ENCODE data around the gene ECI1.

ECI1 gene

DNA sequence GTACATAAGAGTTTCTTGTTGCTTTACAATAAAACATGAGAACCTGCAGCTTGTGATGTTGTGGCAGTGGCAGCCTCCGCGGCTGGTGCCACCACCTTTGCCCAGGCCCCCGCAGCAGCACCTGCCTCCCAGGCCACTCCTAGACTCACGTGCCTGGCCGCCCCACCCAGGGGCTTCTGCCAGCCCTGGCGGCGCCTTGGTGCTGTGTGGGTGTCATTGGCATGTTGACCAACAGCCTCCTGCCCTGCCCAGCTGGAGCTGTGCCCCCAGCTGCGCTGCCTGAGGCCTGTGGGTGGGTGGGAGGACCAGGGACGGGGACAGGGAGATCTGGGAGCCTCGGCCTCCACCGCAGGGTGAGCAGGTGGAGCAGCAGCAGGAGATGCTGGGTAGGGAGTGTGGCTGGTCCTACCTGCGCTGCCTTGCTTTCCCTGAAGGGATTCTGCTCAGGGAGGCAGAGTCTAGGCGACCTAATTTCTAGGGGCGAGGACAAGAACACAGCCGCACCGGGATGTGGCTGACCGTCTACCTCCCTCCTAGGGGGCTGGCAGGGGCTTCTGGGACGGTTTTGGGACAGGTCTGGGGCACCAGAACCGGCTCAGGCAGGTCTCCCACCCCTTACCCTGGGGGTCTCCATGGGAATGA is 15.6 kb downstream of the ECI1 start:
- Histone ChIP-seq H3K4ac (ENCODE audit: low read length) (peak overlapping the region; percentile 66), H2BK120ac (ENCODE audit: low read depth, low read length) (no peak overlapping the region), H2BK12ac (ENCODE audit: low read length) (no peak overlapping the region), H2AFZ (ENCODE audit: low read length) (no peak overlapping the region), H3K18ac (ENCODE audit: low read length) (no peak overlapping the region), H3K4me3 (ENCODE audit: low read length in 2 of 2) (no peak overlapping the region), H3K23ac (ENCODE audit: low read depth, low read length, poor library complexity) (peak overlapping the region; percentile 80), H3K4me2 (ENCODE audit: insufficient read depth, low read length, poor library complexity, severe bottlenecking) (peak overlapping the region; percentile 11), H2BK5ac (ENCODE audit: low read length) (no peak overlapping the region), H3K79me1 (ENCODE audit: low read depth, low read length) (peaks cover 10% of the 10 kb centered on the region), H4K91ac (ENCODE audit: low read depth, low read length, poor library complexity) (no peak overlapping the region), H3K27ac (replicated peaks; ENCODE audit: low read length) (no peak overlapping the region), H3K4me1 (ENCODE audit: control insufficient read depth in 2 of 2, insufficient read depth in 1 of 2, low read depth in 1 of 2, low read length in 2 of 2) (peaks cover 0 to 16% of the 10 kb centered on the region in 2 donors), H3K14ac (ENCODE audit: low read length) (peak overlapping the region; percentile 56), H3K9ac (ENCODE audit: low read depth, low read length, poor library complexity) (peak overlapping the region; percentile 72), H3K36me3 (replicated peaks in 1 of 2; ENCODE audit: control insufficient read depth in 2 of 2, insufficient read depth in 2 of 2, low read length in 2 of 2) (peaks cover 29 to 79% of the 10 kb centered on the region in 2 donors), H2AK5ac (ENCODE audit: low read depth, low read length) (no peak overlapping the region), H3K27me3 (ENCODE audit: control insufficient read depth in 3 of 3, insufficient read depth in 3 of 3, low read depth in 1 of 3, low read length in 3 of 3) (peaks cover 0 to 22% (median 7%) of the 10 kb centered on the region in 3 experiments), H4K8ac (ENCODE audit: low read depth, low read length) (peak overlapping the region; percentile 3), H3K9me3 (replicated peaks in 1 of 2; ENCODE audit: control insufficient read depth in 2 of 2, insufficient read depth in 1 of 2, low read depth in 1 of 2, low read length in 2 of 2) (peaks cover 0 to 1% of the 10 kb centered on the region in 2 donors), H2BK15ac (ENCODE audit: low read length) (no peak overlapping the region)
- DNase-seq (ENCODE audit: low spot score) = no peak
- no CpG with 5 or more reads among the region's 19 CpGs for WGBS, 2 donors (ENCODE audit: extremely low coverage in 2 of 2, insufficient read length in 2 of 2, insufficient replicate concordance in 1 of 2)

DNA sequence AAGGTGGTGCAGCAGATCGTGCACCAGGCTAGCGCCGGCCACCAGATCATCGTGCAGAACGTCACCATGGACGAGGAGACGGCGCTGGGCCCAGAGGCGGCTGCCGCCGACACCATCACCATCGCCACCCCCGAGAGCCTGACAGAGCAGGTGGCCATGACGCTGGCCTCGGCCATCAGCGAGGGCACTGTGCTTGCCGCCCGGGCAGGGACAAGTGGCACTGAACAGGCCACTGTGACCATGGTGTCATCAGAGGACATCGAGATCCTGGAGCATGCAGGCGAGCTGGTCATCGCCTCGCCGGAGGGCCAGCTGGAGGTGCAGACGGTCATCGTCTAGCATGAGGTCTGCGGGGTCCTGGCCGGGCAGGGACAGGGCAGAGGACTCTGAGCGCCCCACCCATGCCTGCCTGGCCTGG is 16.1 kb downstream of the ECI1 start:
- Histone ChIP-seq H2BK12ac (ENCODE audit: low read length) (peak overlapping the region; percentile 10), H4K8ac (ENCODE audit: low read depth, low read length) (no peak overlapping the region), H3K9ac (ENCODE audit: low read depth, low read length, poor library complexity) (peak overlapping the region; percentile 44), H2BK120ac (ENCODE audit: low read depth, low read length) (no peak overlapping the region), H3K27me3 (ENCODE audit: control insufficient read depth in 3 of 3, insufficient read depth in 3 of 3, low read depth in 1 of 3, low read length in 3 of 3) (peaks cover 0 to 22% (median 7%) of the 10 kb centered on the region in 3 experiments), H4K91ac (ENCODE audit: low read depth, low read length, poor library complexity) (peak overlapping the region; percentile 30), H2AK5ac (ENCODE audit: low read depth, low read length) (no peak overlapping the region), H3K36me3 (replicated peaks in 1 of 2; ENCODE audit: control insufficient read depth in 2 of 2, insufficient read depth in 2 of 2, low read length in 2 of 2) (peaks cover 34 to 80% of the 10 kb centered on the region in 2 donors), H3K4me3 (ENCODE audit: low read length in 2 of 2) (peak overlapping the region in 1 of 2 donors; percentile 23), H3K27ac (replicated peaks; ENCODE audit: low read length) (no peak overlapping the region), H3K23ac (ENCODE audit: low read depth, low read length, poor library complexity) (peak overlapping the region; percentile 80), H2AFZ (ENCODE audit: low read length) (no peak overlapping the region), H3K14ac (ENCODE audit: low read length) (no peak overlapping the region), H2BK15ac (ENCODE audit: low read length) (no peak overlapping the region), H3K79me1 (ENCODE audit: low read depth, low read length) (peaks cover 12% of the 10 kb centered on the region), H3K9me3 (replicated peaks in 1 of 2; ENCODE audit: control insufficient read depth in 2 of 2, insufficient read depth in 1 of 2, low read depth in 1 of 2, low read length in 2 of 2) (peaks cover 0 to 1% of the 10 kb centered on the region in 2 donors), H3K4me2 (ENCODE audit: insufficient read depth, low read length, poor library complexity, severe bottlenecking) (no peak overlapping the region), H3K18ac (ENCODE audit: low read length) (no peak overlapping the region), H3K4ac (ENCODE audit: low read length) (no peak overlapping the region), H3K4me1 (ENCODE audit: control insufficient read depth in 2 of 2, insufficient read depth in 1 of 2, low read depth in 1 of 2, low read length in 2 of 2) (peaks cover 0 to 16% of the 10 kb centered on the region in 2 donors), H2BK5ac (ENCODE audit: low read length) (no peak overlapping the region)
- DNase-seq (ENCODE audit: low spot score) = no peak
- no CpG with 5 or more reads among the region's 28 CpGs for WGBS, 2 donors (ENCODE audit: extremely low coverage in 2 of 2, insufficient read length in 2 of 2, insufficient replicate concordance in 1 of 2)

DNA sequence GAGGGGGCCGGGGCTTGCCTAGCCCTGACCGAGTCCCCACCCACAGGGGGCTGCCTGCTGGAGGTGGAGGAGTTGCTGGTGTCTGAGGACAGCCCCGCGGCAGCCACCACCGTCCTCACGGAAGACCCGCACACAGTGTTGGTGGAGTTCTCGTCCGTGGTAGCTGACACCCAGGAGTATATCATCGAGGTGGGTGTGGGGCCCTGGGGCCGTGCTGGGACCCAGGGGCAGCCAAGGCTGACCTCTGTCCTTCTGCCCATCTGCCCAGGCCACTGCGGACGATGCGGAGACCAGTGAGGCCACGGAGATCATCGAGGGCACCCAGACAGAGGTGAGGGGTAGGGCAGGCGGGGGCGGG is 16.6 kb downstream of the ECI1 start:
- H3K36me3 ChIP-seq (replicated peaks in 1 of 2; ENCODE audit: control insufficient read depth in 2 of 2, insufficient read depth in 2 of 2, low read length in 2 of 2) = peaks cover 36 to 82% of the 10 kb centered on the region in 2 donors
- H2BK12ac ChIP-seq (ENCODE audit: low read length) = no peak overlapping the region
- WGBS, 2 donors (ENCODE audit: extremely low coverage in 2 of 2, insufficient read length in 2 of 2, insufficient replicate concordance in 1 of 2) = no CpG with 5 or more reads among the region's 18 CpGs
- peaks cover 0 to 16% of the 10 kb centered on the region in 2 donors for H3K4me1 ChIP-seq (ENCODE audit: control insufficient read depth in 2 of 2, insufficient read depth in 1 of 2, low read depth in 1 of 2, low read length in 2 of 2)
- no peak overlapping the region for H3K9ac ChIP-seq (ENCODE audit: low read depth, low read length, poor library complexity)
- H4K8ac ChIP-seq (ENCODE audit: low read depth, low read length) = no peak overlapping the region
- peaks cover 14% of the 10 kb centered on the region for H3K79me1 ChIP-seq (ENCODE audit: low read depth, low read length)
- peaks cover 0 to 22% (median 7%) of the 10 kb centered on the region in 3 experiments for H3K27me3 ChIP-seq (ENCODE audit: control insufficient read depth in 3 of 3, insufficient read depth in 3 of 3, low read depth in 1 of 3, low read length in 3 of 3)
- H3K9me3 ChIP-seq (replicated peaks in 1 of 2; ENCODE audit: control insufficient read depth in 2 of 2, insufficient read depth in 1 of 2, low read depth in 1 of 2, low read length in 2 of 2) = peaks cover 0 to 1% of the 10 kb centered on the region in 2 donors
- H3K18ac ChIP-seq (ENCODE audit: low read length) = no peak overlapping the region
- H3K23ac ChIP-seq (ENCODE audit: low read depth, low read length, poor library complexity) = peak overlapping the region; percentile 80
- no peak overlapping the region for H3K4ac ChIP-seq (ENCODE audit: low read length)
- no peak overlapping the region for H4K91ac ChIP-seq (ENCODE audit: low read depth, low read length, poor library complexity)
- H3K4me3 ChIP-seq (ENCODE audit: low read length in 2 of 2) = no peak overlapping the region
- H2AK5ac ChIP-seq (ENCODE audit: low read depth, low read length) = no peak overlapping the region
- no peak overlapping the region for H3K4me2 ChIP-seq (ENCODE audit: insufficient read depth, low read length, poor library complexity, severe bottlenecking)
- H2BK15ac ChIP-seq (ENCODE audit: low read length) = no peak overlapping the region
- no peak overlapping the region for H3K27ac ChIP-seq (replicated peaks; ENCODE audit: low read length)
- DNase-seq (ENCODE audit: low spot score) = no peak
- no peak overlapping the region for H3K14ac ChIP-seq (ENCODE audit: low read length)
- H2AFZ ChIP-seq (ENCODE audit: low read length) = no peak overlapping the region
- no peak overlapping the region for H2BK5ac ChIP-seq (ENCODE audit: low read length)
- no peak overlapping the region for H2BK120ac ChIP-seq (ENCODE audit: low read depth, low read length)

DNA sequence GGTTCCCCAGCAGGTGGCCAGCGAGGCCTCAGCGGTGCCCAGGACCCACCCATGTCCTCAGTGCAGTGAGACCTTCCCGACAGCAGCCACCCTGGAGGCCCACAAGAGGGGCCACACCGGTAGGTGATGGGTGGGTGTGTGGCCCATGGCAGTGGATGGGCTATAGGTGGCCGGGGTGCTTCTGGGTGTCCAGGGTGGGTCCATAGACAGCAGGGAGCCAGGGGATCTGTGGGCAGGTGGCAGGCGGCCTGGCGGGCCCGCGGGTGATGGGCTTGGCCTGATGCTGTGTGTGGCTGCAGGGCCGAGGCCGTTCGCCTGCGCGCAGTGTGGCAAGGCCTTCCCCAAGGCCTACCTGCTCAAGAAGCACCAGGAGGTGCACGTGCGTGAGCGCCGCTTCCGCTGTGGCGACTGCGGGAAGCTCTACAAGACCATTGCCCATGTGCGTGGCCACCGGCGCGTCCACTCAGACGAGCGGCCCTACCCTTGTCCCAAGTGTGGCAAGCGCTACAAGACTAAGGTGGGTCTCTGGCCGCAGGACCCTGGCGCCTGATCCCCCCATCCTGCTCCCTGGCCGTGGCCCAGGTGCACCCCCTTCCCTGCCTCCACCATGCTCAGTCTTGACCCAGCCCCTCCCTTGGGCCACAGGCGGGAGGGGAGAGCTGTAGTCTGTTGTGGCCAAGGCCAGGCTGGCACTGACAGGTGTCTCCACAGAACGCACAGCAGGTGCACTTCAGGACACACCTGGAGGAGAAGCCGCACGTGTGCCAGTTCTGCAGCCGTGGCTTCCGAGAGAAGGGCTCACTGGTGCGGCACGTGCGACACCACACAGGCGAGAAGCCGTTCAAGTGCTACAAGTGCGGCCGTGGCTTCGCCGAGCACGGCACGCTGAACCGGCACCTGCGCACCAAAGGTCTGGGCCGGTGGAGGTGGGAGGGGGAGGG is 17.2 kb downstream of the ECI1 start:
- WGBS, 2 donors (ENCODE audit: extremely low coverage in 2 of 2, insufficient read length in 2 of 2, insufficient replicate concordance in 1 of 2) = no CpG with 5 or more reads among the region's 51 CpGs
- Histone ChIP-seq H2BK5ac (ENCODE audit: low read length) (peak overlapping the region; percentile 39), H3K79me1 (ENCODE audit: low read depth, low read length) (peaks cover 15% of the 10 kb centered on the region), H3K23ac (ENCODE audit: low read depth, low read length, poor library complexity) (peak overlapping the region; percentile 55), H3K36me3 (replicated peaks in 1 of 2; ENCODE audit: control insufficient read depth in 2 of 2, insufficient read depth in 2 of 2, low read length in 2 of 2) (peaks cover 40 to 83% of the 10 kb centered on the region in 2 donors), H3K27ac (replicated peaks; ENCODE audit: low read length) (no peak overlapping the region), H2BK120ac (ENCODE audit: low read depth, low read length) (no peak overlapping the region), H3K18ac (ENCODE audit: low read length) (no peak overlapping the region), H3K9me3 (replicated peaks in 1 of 2; ENCODE audit: control insufficient read depth in 2 of 2, insufficient read depth in 1 of 2, low read depth in 1 of 2, low read length in 2 of 2) (peaks cover 0 to 1% of the 10 kb centered on the region in 2 donors), H3K27me3 (ENCODE audit: control insufficient read depth in 3 of 3, insufficient read depth in 3 of 3, low read depth in 1 of 3, low read length in 3 of 3) (peaks cover 0 to 22% (median 7%) of the 10 kb centered on the region in 3 experiments), H3K4me2 (ENCODE audit: insufficient read depth, low read length, poor library complexity, severe bottlenecking) (no peak overlapping the region), H2BK15ac (ENCODE audit: low read length) (no peak overlapping the region), H3K4ac (ENCODE audit: low read length) (no peak overlapping the region), H4K91ac (ENCODE audit: low read depth, low read length, poor library complexity) (peak overlapping the region; percentile 85), H2AFZ (ENCODE audit: low read length) (no peak overlapping the region), H3K4me1 (ENCODE audit: control insufficient read depth in 2 of 2, insufficient read depth in 1 of 2, low read depth in 1 of 2, low read length in 2 of 2) (peaks cover 0 to 16% of the 10 kb centered on the region in 2 donors), H3K14ac (ENCODE audit: low read length) (no peak overlapping the region), H3K4me3 (ENCODE audit: low read length in 2 of 2) (no peak overlapping the region), H2BK12ac (ENCODE audit: low read length) (peak overlapping the region; percentile 22), H2AK5ac (ENCODE audit: low read depth, low read length) (no peak overlapping the region), H4K8ac (ENCODE audit: low read depth, low read length) (peak overlapping the region; percentile 65), H3K9ac (ENCODE audit: low read depth, low read length, poor library complexity) (peak overlapping the region; percentile 60)
- no peak for DNase-seq (ENCODE audit: low spot score)

All from neuronal stem cell (in vitro differentiated cells).